Testis (tissue), 3 donors: ENCODE measurements around the gene CAMK2G. TPM values are rescaled to one million over a fixed set of nuclear protein-coding genes. Genes with fewer than 3 reads are reported as not detected.

Source experiments
- DNase-seq: peaks from one replicate; pipeline ENCODE4 v3.0.0-alpha.2; 2019
- H3K27ac ChIP-seq, 2 donors: fragments of 200-600 bp; sonication (generic); one replicate each; pipeline ENCODE4 v1.5.1; 2019
- H3K27me3 ChIP-seq: fragments of 200-600 bp; sonication (generic); one replicate; pipeline ENCODE4 v1.5.1; 2019
- H3K36me3 ChIP-seq: fragments of 200-600 bp; sonication (generic); one replicate; pipeline ENCODE4 v1.5.1; 2017; ENCODE audit warnings: low read depth; ENCODE audit errors: missing control alignments
- H3K4me1 ChIP-seq: fragments of 200-600 bp; sonication (generic); one replicate; pipeline ENCODE4 v1.5.1; 2019
- H3K4me3 ChIP-seq, 2 donors: fragments of 200-600 bp; sonication (generic); one replicate each; pipeline ENCODE4 v1.5.1; 2017 to 2019
- H3K9me3 ChIP-seq: fragments of 200-600 bp; sonication (generic); one replicate; pipeline ENCODE4 v1.5.1; 2017
- CTCF ChIP-seq, 3 experiments: fragments of 450-650 bp in 2 of 3; fragments of 200-600 bp in 1 of 3; sonication (generic) in 1 of 3; IDR thresholded peaks; one replicate each; pipeline ENCODE4 v1.5.1; 2016 to 2019; ENCODE audit warnings: antibody characterized with exemption in 3 of 3, mild to moderate bottlenecking in 2 of 3, moderate library complexity in 1 of 3
- POLR2A ChIP-seq: fragments of 450-650 bp; IDR thresholded peaks from one replicate; pipeline ENCODE4 v1.6.1; 2017; ENCODE audit warnings: antibody characterized with exemption, mild to moderate bottlenecking, moderate library complexity
- WGBS, 2 donors: methylation state at CpG; one replicate each; pipeline ENCODE4 v1.1.5; 2018; 5-methylcytosine and 5-hydroxymethylcytosine counted together
- intact Hi-C: fragments of 100-400 bp; cut with DNase I; formaldehyde crosslinking; loops from one replicate; pipeline ENCODE4 v1.15.1; 2023; ENCODE audit warnings: low total_unique reads
- polyA plus RNA-seq: library from polyadenylated mRNA; stranded (reverse); fragments of 350-450 nt; fragmentation: Illumina TruSeq; extraction: RNeasy Lipid Tissue Mini Kit (QIAGEN cat#74804); gene quantifications from one replicate; pipeline ENCODE4 v1.2.3, GENCODE V29; 2014; ENCODE audit warnings: low read depth, low replicate concordance; ENCODE audit not compliant: insufficient read depth
- total RNA-seq, 2 donors: library from RNA; depleted of rRNA; stranded (reverse); fragments of >200 nt; gene quantifications; one replicate each; pipeline ENCODE4 v1.2.3, GENCODE V29; 2016

CAMK2G gene
- total and polyA plus RNA-seq, 3 donors from 2014 or later: 16.5 to 29.7 (median 25.4) TPM

- WGBS, 2 donors: 93 to 94% methylated on average over 3 of the region's 3 CpGs
- Histone ChIP-seq H3K4me3 (no peak overlapping the region), H3K4me1 (peaks cover 3% of the 10 kb centered on the region), H3K36me3 (no peaks in the 10 kb centered on the region), H3K27ac (no peak overlapping the region), H3K27me3 (no peaks in the 10 kb centered on the region), H3K9me3 (no peaks in the 10 kb centered on the region)
- DNase-seq: no peak
- TF ChIP-seq CTCF (IDR thresholded peaks at IDR 0.05) (no peak), POLR2A (no peak)
- intact Hi-C loops: loop anchor here (2.0 to 10.0 kb wide), 2 partner anchors 33 to 53 kb away; no protein-coding TSS in a partner anchor
Observed at GRCh38 chr10:73881221-73881919, 7.0 kb upstream of the CAMK2G start.

- TF ChIP-seq POLR2A (no peak), CTCF (IDR thresholded peaks at IDR 0.05) (peak; percentile 87 to 91 (median 89))
- no peak overlapping the region for H3K4me3 ChIP-seq
- WGBS, 2 donors: 29 to 40% methylated on average over 14 of the region's 14 CpGs
- no peaks in the 10 kb centered on the region for H3K36me3 ChIP-seq
- no peak overlapping the region for H3K27ac ChIP-seq
- peaks cover 5% of the 10 kb centered on the region for H3K4me1 ChIP-seq
- intact Hi-C loops: loop anchor here (2.0 to 10.0 kb wide), 2 partner anchors 31 to 55 kb away; no protein-coding TSS in a partner anchor
- H3K9me3 ChIP-seq: no peaks in the 10 kb centered on the region
- DNase-seq: peak; percentile 88
- no peaks in the 10 kb centered on the region for H3K27me3 ChIP-seq
Observed at GRCh38 chr10:73879296-73880173, 5.2 kb upstream of the CAMK2G start.

- Histone ChIP-seq H3K9me3 (no peaks in the 10 kb centered on the region), H3K27me3 (no peaks in the 10 kb centered on the region), H3K27ac (no peak overlapping the region), H3K4me3 (no peak overlapping the region), H3K36me3 (no peaks in the 10 kb centered on the region), H3K4me1 (peaks cover 5% of the 10 kb centered on the region)
- intact Hi-C loops: no loop called here
- no peak for TF ChIP-seq POLR2A
- no peak for TF ChIP-seq CTCF (IDR thresholded peaks at IDR 0.05)
- WGBS, 2 donors: 79 to 96% methylated on average over 1 of the region's 1 CpG
- no peak for DNase-seq
Observed at GRCh38 chr10:73878365-73878764, 4.0 kb upstream of the CAMK2G start.

GRCh38 chr10:73877533-73878160 is 3.3 kb upstream of the CAMK2G start:
- intact Hi-C loops: no loop called here
- H3K36me3 ChIP-seq: no peaks in the 10 kb centered on the region
- no peak for TF ChIP-seq CTCF (IDR thresholded peaks at IDR 0.05)
- no peak for TF ChIP-seq POLR2A
- WGBS, 2 donors: 93 to 94% methylated on average over 9 of the region's 9 CpGs
- no peak overlapping the region for H3K27ac ChIP-seq
- H3K4me3 ChIP-seq: no peak overlapping the region
- H3K9me3 ChIP-seq: no peaks in the 10 kb centered on the region
- no peaks in the 10 kb centered on the region for H3K27me3 ChIP-seq
- no peak for DNase-seq
- H3K4me1 ChIP-seq: peaks cover 10% of the 10 kb centered on the region
